22Rv1 (cell line): ENCODE measurements around the gene RET.

Experiments used
- H3K27ac ChIP-seq: fragments of 450-650 bp; 2 replicates; pipeline ENCODE4 v1.5.1; 2017
- CTCF ChIP-seq: fragments of 450-650 bp; IDR thresholded peaks from 2 replicates; pipeline ENCODE4 v1.5.1; 2017; ENCODE audit warnings: mild to moderate bottlenecking
- ZFX ChIP-seq: fragments of 450-650 bp; IDR thresholded peaks from 2 replicates; pipeline ENCODE4 v1.6.1; 2017; ENCODE audit warnings: antibody characterized with exemption, borderline replicate concordance

The RET gene

GRCh38 chr10:43170491-43170890 is 93.6 kb downstream of the RET start:
- TF ChIP-seq CTCF = no peak
- TF ChIP-seq ZFX = no peak
- H3K27ac ChIP-seq = no peak overlapping the region

GRCh38 chr10:43172645-43173044 is 95.8 kb downstream of the RET start:
- no peak overlapping the region for H3K27ac ChIP-seq
- TF ChIP-seq CTCF = no peak
- TF ChIP-seq ZFX = no peak

GRCh38 chr10:43173120-43173519 is 96.3 kb downstream of the RET start:
- no peak overlapping the region for H3K27ac ChIP-seq
- TF ChIP-seq ZFX = no peak

GRCh38 chr10:43174969-43175368 is 98.1 kb downstream of the RET start:
- H3K27ac ChIP-seq = no peak overlapping the region
- TF ChIP-seq ZFX (no peak), CTCF (0 out of 2 replicates have a peak, but pooled peaks have one; percentile 6)

- H3K27ac ChIP-seq = no peak overlapping the region
- TF ChIP-seq CTCF (no peak), ZFX (no peak)
These were observed 99.4 kb downstream of the RET start for GRCh38 chr10:43176271-43176670.

GRCh38 chr10:43177595-43177994 is 100.7 kb downstream of the RET start:
- no peak overlapping the region for H3K27ac ChIP-seq
- TF ChIP-seq CTCF (no peak), ZFX (no peak)
